ENCODE measurements around the gene GFI1. TPM values are rescaled to one million over a fixed set of nuclear protein-coding genes. Genes with fewer than 3 reads are reported as not detected.

GFI1 gene
- total and polyA plus RNA-seq, 2 of the 13 experiments (the other 11 are each of a cell fraction or from before 2014, with no cell fraction given) = 10.3 to 10.5 TPM

- no peak for TF ChIP-seq TRAFD1 (CRISPR knock-in tag; IDR thresholded peaks at IDR 0.05; ENCODE audit: borderline replicate concordance)
- TF ChIP-seq XBP1 (CRISPR knock-in tag; IDR thresholded peaks at IDR 0.05) = no peak
- TF ChIP-seq ARNT2 (CRISPR knock-in tag; IDR thresholded peaks at IDR 0.05; ENCODE audit: low read depth) = no peak
- TF ChIP-seq ZNF260 (CRISPR knock-in tag; IDR thresholded peaks at IDR 0.05; ENCODE audit: borderline replicate concordance, low read depth) = no peak
- no peak for TF ChIP-seq ZNF446 (CRISPR knock-in tag; IDR thresholded peaks at IDR 0.05)
- no peak for TF ChIP-seq MIXL1 (CRISPR knock-in tag; IDR thresholded peaks at IDR 0.05)
- no peak for TF ChIP-seq RFXANK (CRISPR knock-in tag; IDR thresholded peaks at IDR 0.05)
- no peak for TF ChIP-seq ZNF10 (CRISPR knock-in tag; IDR thresholded peaks at IDR 0.05; ENCODE audit: borderline replicate concordance, low read depth)
- TF ChIP-seq REST (IDR thresholded peaks at IDR 0.05; ENCODE audit: borderline replicate concordance in 1 of 2, low read depth in 1 of 2, low read length in 2 of 2) = no peak
These were observed 1.7 kb upstream of the GFI1 start (continued) for GRCh38 chr1:92488416-92488815.

Data from HepG2 (cell line).